H1 (cell line): ENCODE results near the gene SPCS1.
"Not testable (repeated sequence)": the region's sequence is repeated elsewhere in the genome, so short reads cannot be mapped to it uniquely, and the experiment has no call there.

Source experiments
- CTCF ChIP-seq, 3 experiments: IDR thresholded peaks; 1 replicate in 2 of 3; 2 replicates in 1 of 3; pipeline versions ENCODE4 v1.5.1 to v1.6.1; 2011; ENCODE audit warnings: low read length in 3 of 3, mild to moderate bottlenecking in 3 of 3, inconsistent platforms in 2 of 3, low read depth in 1 of 3, moderate library complexity in 1 of 3; ENCODE audit not compliant: insufficient read depth in 1 of 3; ENCODE audit errors: control extremely low read depth in 1 of 3
- POLR2A ChIP-seq, 2 experiments: IDR thresholded peaks; 1 replicate in 1 of 2; 2 replicates in 1 of 2; pipeline ENCODE4 v1.6.1; 2011; ENCODE audit warnings: low read depth in 2 of 2, low read length in 2 of 2, mild to moderate bottlenecking in 2 of 2; ENCODE audit errors: control extremely low read depth in 1 of 2
- TAF1 ChIP-seq: IDR thresholded peaks from 2 replicates; pipeline ENCODE4 v1.6.1; 2011; ENCODE audit warnings: mild to moderate bottlenecking, low read depth, low read length
- ZNF274 ChIP-seq: IDR thresholded peaks from 2 replicates; pipeline ENCODE4 v1.7.0; 2012; ENCODE audit warnings: low read length, borderline replicate concordance; ENCODE audit errors: extremely low read depth

- not testable (repeated sequence) for TF ChIP-seq ZNF274; POLR2A (IDR thresholded peaks at IDR 0.05; ENCODE audit: control extremely low read depth in 1 of 2, low read depth in 2 of 2, low read length in 2 of 2); CTCF (IDR thresholded peaks at IDR 0.05; ENCODE audit: control extremely low read depth in 1 of 3, insufficient read depth in 1 of 3, low read depth in 1 of 3, low read length in 3 of 3); TAF1
Measured at GRCh38 chr3:52676201-52676600, 29.7 kb upstream of the SPCS1 start.
